Hippocampal formation (tissue), 2 donors: ENCODE results near the gene NACC1.

Experiments used
- DNase-seq, 2 donors: peaks; one replicate each; lab custom pipeline; 2025; lab: John Stamatoyannopoulos, UW

NACC1 gene

GRCh38 chr19:13120817-13121216 lies 2.8 kb downstream of the NACC1 start:
- no peak for DNase-seq

GRCh38 chr19:13121551-13122274 lies 3.6 kb downstream of the NACC1 start:
- no peak for DNase-seq

- DNase-seq = no peak
These were observed 4.3 kb downstream of the NACC1 start for GRCh38 chr19:13122275-13122878.

GRCh38 chr19:13122980-13123957 lies 5.2 kb downstream of the NACC1 start:
- no peak for DNase-seq

- no peak for DNase-seq
These were observed 9.0 kb downstream of the NACC1 start for GRCh38 chr19:13127051-13127450.

- no peak for DNase-seq
These were observed 9.9 kb downstream of the NACC1 start for GRCh38 chr19:13127811-13128575.

- no peak for DNase-seq
These were observed 10.5 kb downstream of the NACC1 start for GRCh38 chr19:13128583-13128982.

- DNase-seq = no peak
These were observed 11.3 kb downstream of the NACC1 start for GRCh38 chr19:13129384-13129783.

- no peak for DNase-seq
These were observed 12.9 kb downstream of the NACC1 start for GRCh38 chr19:13130886-13131490.

- DNase-seq = no peak
These were observed 14.6 kb downstream of the NACC1 start for GRCh38 chr19:13132471-13133180.

GRCh38 chr19:13133241-13133870 lies 15.3 kb downstream of the NACC1 start:
- no peak for DNase-seq

GRCh38 chr19:13134626-13135025 lies 16.6 kb downstream of the NACC1 start:
- no peak for DNase-seq

- no peak for DNase-seq
These were observed 17.3 kb downstream of the NACC1 start for GRCh38 chr19:13135068-13136062.

- no peak for DNase-seq
These were observed 19.3 kb downstream of the NACC1 start for GRCh38 chr19:13137290-13137794.

- no peak for DNase-seq
These were observed 20.3 kb downstream of the NACC1 start for GRCh38 chr19:13138171-13138915.

- no peak for DNase-seq
These were observed 20.8 kb downstream of the NACC1 start for GRCh38 chr19:13138916-13139198.

- DNase-seq = no peak
These were observed 21.7 kb downstream of the NACC1 start for GRCh38 chr19:13139633-13140311.
